Kasumi-1 (cell line): ENCODE measurements around the gene ATM.
A peak's percentile ranks its signal among the peaks of the same experiment; 100 is the strongest.
"Not testable (repeated sequence)": the region's sequence is repeated elsewhere in the genome, so short reads cannot be mapped to it uniquely, and the experiment has no call there.

Experiments
- DNase-seq, 2 experiments: peaks; one replicate each; lab custom pipeline; 2025; lab: John Stamatoyannopoulos, UW

The ATM gene

GRCh38 chr11:108278546-108278945 lies 55.7 kb downstream of the ATM start:
- DNase-seq = no peak

GRCh38 chr11:108278954-108279353 lies 56.1 kb downstream of the ATM start:
- DNase-seq = no peak

DNA sequence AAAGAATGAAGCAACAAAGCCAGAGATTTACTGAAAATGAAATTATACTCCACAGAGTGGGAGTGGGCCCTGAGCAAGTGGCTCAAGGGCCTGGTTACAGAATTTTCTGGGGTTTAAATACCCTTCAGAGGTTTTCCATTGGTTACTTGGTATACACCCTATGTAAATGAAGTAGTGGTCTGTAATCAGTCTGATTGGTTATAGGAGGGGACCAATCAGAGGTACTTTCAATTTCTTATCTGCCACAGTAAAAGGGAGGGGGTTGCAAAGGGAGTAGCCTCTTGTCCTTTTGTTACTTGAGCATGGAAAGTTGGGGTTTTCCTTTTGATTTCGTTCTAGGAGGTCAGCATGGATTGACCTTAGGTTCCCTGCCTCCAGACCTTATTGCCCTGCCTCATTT lies 63.5 kb downstream of the ATM start:
- DNase-seq = no peak

DNA sequence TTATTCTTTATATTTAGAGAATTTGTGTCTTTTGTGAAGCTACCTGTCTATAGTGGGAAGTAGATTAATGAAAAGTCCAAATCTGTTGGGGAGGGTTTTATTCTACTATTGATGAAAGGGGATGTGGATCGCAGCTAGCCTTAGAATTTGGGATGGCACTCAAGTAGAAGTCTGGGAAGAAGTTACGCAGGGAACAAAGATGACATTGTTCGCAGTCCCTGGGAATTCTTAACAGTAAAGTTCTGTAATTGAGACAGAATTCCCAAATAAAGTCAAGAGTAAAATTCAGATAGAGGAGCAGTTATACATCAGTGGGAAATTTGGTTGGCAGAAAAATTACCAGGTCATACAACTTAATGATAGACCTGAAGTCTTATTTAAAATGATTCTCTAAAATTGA lies 64.1 kb downstream of the ATM start:
- no peak for DNase-seq

GRCh38 chr11:108289066-108289465 lies 66.2 kb downstream of the ATM start:
- not testable (repeated sequence) for DNase-seq

DNA sequence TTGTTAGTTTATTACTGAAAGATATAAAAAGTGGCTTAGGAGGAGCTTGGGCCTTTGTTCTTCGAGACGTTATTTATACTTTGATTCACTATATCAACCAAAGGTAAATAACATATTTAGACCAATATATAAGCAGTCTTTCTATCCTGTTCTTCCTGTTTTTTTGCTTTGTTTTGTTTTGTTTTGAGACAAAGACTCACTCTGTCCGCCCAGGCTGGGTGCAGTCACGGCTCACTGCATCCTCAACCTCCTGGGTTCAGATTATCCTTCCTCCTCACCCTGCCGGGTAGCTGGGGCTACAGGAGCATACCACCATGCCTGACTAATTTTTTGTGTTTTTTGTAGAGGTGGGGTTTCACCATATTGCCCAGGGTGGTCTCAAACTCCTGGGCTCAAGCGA lies 66.8 kb downstream of the ATM start:
- DNase-seq = no peak

GRCh38 chr11:108293229-108293628 lies 70.4 kb downstream of the ATM start:
- DNase-seq = no peak

- no peak for DNase-seq
Observed at GRCh38 chr11:108302121-108302785, 79.4 kb downstream of the ATM start.

GRCh38 chr11:108307751-108308150 lies 84.9 kb downstream of the ATM start:
- DNase-seq = no peak

DNA sequence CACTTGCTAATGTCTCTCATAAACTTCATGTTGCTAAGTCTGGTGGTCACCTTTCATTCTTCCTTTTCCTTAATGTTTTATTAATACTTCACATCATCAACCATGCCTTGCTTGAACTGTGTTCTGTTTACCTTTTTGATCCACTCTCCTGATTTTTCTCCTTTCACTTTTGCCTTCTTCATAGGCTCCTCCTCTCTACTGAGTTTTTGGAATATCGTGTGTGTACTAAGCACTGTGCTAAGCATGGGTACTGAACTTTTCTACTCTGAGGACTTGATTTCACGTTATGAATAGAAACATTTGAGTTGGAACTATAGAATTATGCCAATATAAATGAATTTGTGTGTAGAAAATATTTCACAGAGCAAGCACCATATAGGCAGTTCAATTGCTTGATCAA lies 90.6 kb downstream of the ATM start:
- DNase-seq = no peak

DNA sequence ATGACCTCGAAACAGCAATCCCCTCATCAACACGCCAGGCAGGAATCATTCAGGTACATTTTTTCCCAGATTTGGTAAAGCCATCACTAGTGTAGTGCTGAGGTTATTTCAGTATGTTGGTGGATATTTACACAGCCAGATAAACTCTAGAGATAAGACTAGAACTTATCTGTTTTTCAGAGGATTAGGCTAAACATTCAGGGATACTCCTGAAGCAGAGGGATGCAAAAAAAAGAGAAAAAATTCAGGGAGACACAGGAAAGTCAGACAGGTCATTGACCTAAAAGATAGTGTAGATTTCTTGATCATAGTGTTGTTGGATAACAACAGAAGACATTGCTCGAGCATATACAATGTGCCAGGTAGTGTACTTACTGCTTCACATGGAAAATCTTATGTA lies 93.2 kb downstream of the ATM start:
- DNase-seq = no peak

DNA sequence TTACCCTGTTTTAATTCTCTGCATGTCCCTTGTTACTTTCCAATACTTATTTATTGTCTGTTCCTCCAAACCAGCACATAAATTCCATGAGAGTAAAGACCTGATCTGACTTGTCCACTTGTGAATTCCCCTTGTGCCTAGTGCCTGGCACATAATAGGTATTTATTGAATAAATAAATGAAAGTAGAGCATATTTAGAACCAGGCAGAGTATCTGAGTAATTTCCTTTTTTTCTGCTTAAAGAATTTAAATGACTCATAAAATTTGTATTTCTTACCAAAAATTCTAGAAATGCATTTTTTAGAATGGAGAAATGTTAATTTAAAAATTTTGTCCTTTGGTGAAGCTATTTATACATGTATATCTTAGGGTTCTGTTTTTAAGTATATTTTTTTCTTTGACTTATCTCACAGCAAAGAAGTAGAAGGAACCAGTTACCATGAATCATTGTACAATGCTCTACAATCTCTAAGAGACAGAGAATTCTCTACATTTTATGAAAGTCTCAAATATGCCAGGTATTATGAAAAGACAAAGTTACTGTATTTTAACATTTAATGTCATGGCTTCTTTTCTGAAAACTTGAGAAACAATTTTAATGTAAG lies 96.8 kb downstream of the ATM start:
- DNase-seq = no peak

- no peak for DNase-seq
Observed at GRCh38 chr11:108322666-108323065, 99.8 kb downstream of the ATM start.

- DNase-seq = peak; percentile 5 to 18
Observed at GRCh38 chr11:108324587-108324986, 101.7 kb downstream of the ATM start.

DNA sequence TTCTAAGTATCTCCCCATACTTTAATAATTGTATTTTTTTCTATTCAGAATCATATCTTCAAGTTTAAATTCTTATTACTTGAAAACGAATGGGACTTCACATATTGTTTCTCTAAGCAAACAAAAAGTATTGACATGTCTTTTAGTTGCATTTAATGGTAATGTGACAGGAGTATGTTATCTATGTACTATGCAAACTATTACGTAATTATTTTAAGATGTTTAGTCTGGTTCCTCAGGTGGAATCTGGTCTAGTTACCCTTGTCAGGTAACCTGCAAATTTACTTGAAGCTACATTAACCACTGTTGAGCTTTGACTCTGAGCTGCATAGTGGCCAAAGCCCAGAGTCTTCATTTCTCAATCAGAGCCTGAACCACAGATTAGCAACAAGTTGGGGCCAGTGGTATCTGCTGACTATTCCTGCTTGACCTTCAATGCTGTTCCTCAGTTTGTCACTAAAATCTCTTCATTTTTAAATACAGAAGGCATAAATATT lies 110.6 kb downstream of the ATM start:
- DNase-seq = no peak

DNA sequence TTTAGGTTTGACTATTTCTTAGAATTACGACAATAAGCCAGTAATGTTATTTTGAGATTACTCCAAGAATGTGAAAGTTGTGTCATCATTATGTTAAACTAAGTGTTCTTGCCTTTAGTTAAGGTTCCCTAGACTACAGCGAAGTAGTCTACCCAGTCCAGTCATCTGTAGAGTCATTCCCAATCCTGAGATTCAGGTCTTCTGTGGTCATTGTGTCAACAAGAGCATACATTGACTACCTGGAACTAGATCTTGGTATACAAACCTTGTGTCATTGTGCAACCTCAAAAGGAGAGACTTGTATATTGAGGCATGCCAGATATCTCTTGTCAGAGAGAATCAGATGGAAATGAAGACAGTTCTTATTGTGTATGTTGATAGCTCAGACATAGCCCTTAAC lies 115.9 kb downstream of the ATM start:
- DNase-seq = no peak

- no peak for DNase-seq
Observed at GRCh38 chr11:108340973-108341372, 118.1 kb downstream of the ATM start.

DNA sequence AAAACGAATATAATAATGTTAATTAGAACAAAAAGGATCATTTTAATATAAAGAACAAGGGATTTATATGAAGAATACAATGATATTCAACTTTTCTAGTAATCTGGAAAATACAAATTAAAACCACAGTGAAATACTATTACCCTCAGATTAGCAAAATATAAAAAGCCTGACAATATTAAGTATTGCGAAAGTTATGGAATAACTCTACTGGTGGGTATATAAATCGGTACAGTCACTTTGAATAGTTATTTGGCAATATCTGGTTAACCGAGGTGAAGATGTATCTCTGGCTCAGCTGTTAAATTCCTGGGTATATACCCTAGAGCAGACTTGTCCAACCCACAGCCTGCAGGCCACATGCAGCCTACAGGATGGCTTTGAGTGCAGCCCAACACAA lies 118.8 kb downstream of the ATM start:
- DNase-seq = no peak

GRCh38 chr11:108343714-108344113 lies 120.8 kb downstream of the ATM start:
- DNase-seq = no peak

GRCh38 chr11:108345767-108346166 lies 122.9 kb downstream of the ATM start:
- no peak for DNase-seq

- DNase-seq = no peak
Observed at GRCh38 chr11:108346451-108346850, 123.6 kb downstream of the ATM start.

GRCh38 chr11:108351468-108351867 lies 128.6 kb downstream of the ATM start:
- no peak for DNase-seq

DNA sequence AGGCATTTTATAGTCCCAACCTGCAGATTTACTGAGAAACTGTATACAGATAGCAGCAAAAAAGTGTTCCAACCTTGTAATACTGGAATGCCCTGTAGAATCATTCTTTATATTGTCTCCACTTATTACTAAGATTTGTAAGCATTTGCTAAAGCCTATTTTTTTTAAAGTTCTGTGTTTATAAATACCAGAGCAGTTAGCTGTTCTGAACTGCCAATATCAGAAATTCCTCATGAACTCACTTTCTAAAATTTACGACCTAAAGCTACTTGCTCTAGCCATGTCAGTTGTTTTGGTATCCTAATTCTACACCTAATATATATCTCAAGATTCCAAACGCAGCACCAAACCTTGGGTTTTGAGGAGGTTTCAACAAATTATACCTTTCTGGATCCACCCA lies 141.3 kb downstream of the ATM start:
- DNase-seq = no peak

- DNase-seq = no peak
Observed at GRCh38 chr11:108368134-108368533, 145.3 kb downstream of the ATM start.
